MM.1S (cell line): ENCODE results near the gene LHB.

Source experiments
- DNase-seq: peaks from one replicate; pipeline ENCODE4 v3.0.0-alpha.2; 2015
- H2AFZ ChIP-seq: fragments of 300-600 bp; sonication (generic); 2 replicates; pipeline ENCODE4 v1.6.0; 2016; ENCODE audit warnings: antibody characterized with exemption, low read length
- H3F3A ChIP-seq: fragments of 300-600 bp; sonication (generic); 2 replicates; pipeline ENCODE4 v1.6.1; 2016; ENCODE audit warnings: mild to moderate bottlenecking, antibody characterized with exemption, low read length, moderate library complexity, mixed read lengths; ENCODE audit not compliant: insufficient read depth
- H3K27ac ChIP-seq: fragments of 300-600 bp; sonication (generic); 2 replicates; pipeline ENCODE4 v1.5.1; 2016; ENCODE audit warnings: mild to moderate bottlenecking, low read length
- H3K27me3 ChIP-seq: fragments of 300-600 bp; sonication (generic); replicated peaks from 2 replicates; pipeline ENCODE4 v1.6.0; 2016; ENCODE audit warnings: low read length; ENCODE audit not compliant: insufficient read depth
- H3K36me3 ChIP-seq: fragments of 300-600 bp; sonication (generic); replicated peaks from 2 replicates; pipeline ENCODE4 v1.6.1; 2016; ENCODE audit warnings: mild to moderate bottlenecking, low read length, mixed read lengths; ENCODE audit not compliant: insufficient read depth
- H3K4me1 ChIP-seq: fragments of 300-600 bp; sonication (generic); 2 replicates; pipeline ENCODE4 v1.6.1; 2016; ENCODE audit warnings: low read length, mixed read lengths
- H3K4me2 ChIP-seq: fragments of 300-600 bp; sonication (generic); 2 replicates; pipeline ENCODE4 v1.6.0; 2016; ENCODE audit warnings: low read depth, low read length
- H3K4me3 ChIP-seq: fragments of 300-600 bp; sonication (generic); 2 replicates; pipeline ENCODE4 v1.5.1; 2016; ENCODE audit warnings: low read length, mixed read lengths
- H3K79me2 ChIP-seq: fragments of 300-600 bp; sonication (generic); 2 replicates; pipeline ENCODE4 v1.6.1; 2016; ENCODE audit warnings: mixed run types, low read length, mixed read lengths
- H3K9ac ChIP-seq: fragments of 300-600 bp; sonication (generic); 2 replicates; pipeline ENCODE4 v1.6.1; 2016; ENCODE audit warnings: low read length, mixed read lengths
- H3K9me2 ChIP-seq: fragments of 300-600 bp; sonication (generic); replicated peaks from 2 replicates; pipeline ENCODE4 v1.6.1; 2016; ENCODE audit warnings: mild to moderate bottlenecking, low read length, mixed read lengths; ENCODE audit not compliant: insufficient read depth
- H3K9me3 ChIP-seq: fragments of 300-600 bp; sonication (generic); replicated peaks from 2 replicates; pipeline ENCODE4 v1.6.1; 2016; ENCODE audit warnings: mild to moderate bottlenecking, low read length, mixed read lengths; ENCODE audit not compliant: insufficient read depth
- H4K20me1 ChIP-seq: fragments of 300-600 bp; sonication (generic); 2 replicates; pipeline ENCODE4 v1.6.1; 2016; ENCODE audit warnings: mild to moderate bottlenecking, low read length, moderate library complexity, mixed read lengths; ENCODE audit not compliant: insufficient read depth
- EZH2 ChIP-seq: fragments of 300-600 bp; sonication (generic); optimal IDR thresholded peaks from 2 replicates; pipeline ENCODE3; 2017; ENCODE audit warnings: low read depth, mild to moderate bottlenecking, antibody characterized with exemption, low read length, mixed read lengths
- EZH2phosphoT487 ChIP-seq: fragments of 300-600 bp; sonication (generic); IDR thresholded peaks from 2 replicates; pipeline ENCODE4 v1.6.1; 2018; ENCODE audit warnings: antibody characterized with exemption, low read length
- TF ChIP-seq, protein P1 (sequence below): fragments of 300-600 bp; sonication (generic); IDR thresholded peaks from 2 replicates; pipeline ENCODE4 v1.5.1; 2016; ENCODE audit warnings: antibody characterized with exemption, low read length, mixed read lengths

LHB gene

DNA sequence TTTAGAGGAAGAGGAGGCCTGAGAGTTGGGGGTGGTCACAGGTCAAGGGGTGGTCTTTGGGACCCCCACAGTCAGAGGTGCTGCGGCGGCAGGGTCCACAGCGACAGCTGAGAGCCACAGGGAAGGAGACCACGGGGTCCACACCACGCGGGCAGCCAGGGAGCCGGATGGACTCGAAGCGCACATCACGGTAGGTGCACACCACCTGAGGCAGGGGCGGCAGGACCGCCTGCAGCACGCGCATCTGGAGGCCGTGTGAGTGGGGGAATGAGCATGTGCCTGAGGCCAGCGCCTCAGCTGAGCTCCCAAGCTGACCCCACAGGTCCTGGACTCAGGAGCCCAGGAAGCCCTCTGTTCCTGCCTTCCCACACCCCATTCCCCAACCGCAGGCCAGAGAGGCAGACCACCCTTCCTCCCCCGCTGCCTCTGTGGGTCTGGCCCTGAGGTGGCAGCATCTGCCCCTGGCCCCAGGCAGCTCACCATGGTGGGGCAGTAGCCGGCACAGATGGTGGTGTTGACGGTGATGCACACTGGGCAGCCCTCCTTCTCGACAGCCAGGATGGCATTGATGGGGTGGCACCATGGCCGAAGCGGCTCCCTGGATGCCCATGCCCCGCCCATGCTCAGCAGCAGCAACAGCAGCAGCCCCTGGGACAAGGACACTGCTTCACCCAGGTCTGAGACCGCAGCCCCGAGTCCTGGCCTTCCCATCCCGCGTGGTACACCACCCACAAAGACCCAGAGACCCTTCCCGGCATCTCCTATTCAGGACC, 638 bp downstream of the LHB start:
- no peak overlapping the region for H3K27ac ChIP-seq
- H3K4me3 ChIP-seq: no peak overlapping the region
- H2AFZ ChIP-seq: no peak overlapping the region
- no peaks in the 10 kb centered on the region for H3K36me3 ChIP-seq
- H4K20me1 ChIP-seq: no peaks in the 10 kb centered on the region
- H3K9ac ChIP-seq: no peak overlapping the region
- no peaks in the 10 kb centered on the region for H3K9me2 ChIP-seq
- H3K79me2 ChIP-seq: no peaks in the 10 kb centered on the region
- H3F3A ChIP-seq: no peaks in the 10 kb centered on the region
- no peaks in the 10 kb centered on the region for H3K4me1 ChIP-seq
- TF ChIP-seq EZH2phosphoT487: no peak
- TF ChIP-seq, protein P1, sequence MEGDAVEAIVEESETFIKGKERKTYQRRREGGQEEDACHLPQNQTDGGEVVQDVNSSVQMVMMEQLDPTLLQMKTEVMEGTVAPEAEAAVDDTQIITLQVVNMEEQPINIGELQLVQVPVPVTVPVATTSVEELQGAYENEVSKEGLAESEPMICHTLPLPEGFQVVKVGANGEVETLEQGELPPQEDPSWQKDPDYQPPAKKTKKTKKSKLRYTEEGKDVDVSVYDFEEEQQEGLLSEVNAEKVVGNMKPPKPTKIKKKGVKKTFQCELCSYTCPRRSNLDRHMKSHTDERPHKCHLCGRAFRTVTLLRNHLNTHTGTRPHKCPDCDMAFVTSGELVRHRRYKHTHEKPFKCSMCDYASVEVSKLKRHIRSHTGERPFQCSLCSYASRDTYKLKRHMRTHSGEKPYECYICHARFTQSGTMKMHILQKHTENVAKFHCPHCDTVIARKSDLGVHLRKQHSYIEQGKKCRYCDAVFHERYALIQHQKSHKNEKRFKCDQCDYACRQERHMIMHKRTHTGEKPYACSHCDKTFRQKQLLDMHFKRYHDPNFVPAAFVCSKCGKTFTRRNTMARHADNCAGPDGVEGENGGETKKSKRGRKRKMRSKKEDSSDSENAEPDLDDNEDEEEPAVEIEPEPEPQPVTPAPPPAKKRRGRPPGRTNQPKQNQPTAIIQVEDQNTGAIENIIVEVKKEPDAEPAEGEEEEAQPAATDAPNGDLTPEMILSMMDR: no peak
- no peak for TF ChIP-seq EZH2
- H3K9me3 ChIP-seq: no peaks in the 10 kb centered on the region
- H3K4me2 ChIP-seq: no peak overlapping the region
- H3K27me3 ChIP-seq: peaks cover 26% of the 10 kb centered on the region
- DNase-seq: no peak

DNA sequence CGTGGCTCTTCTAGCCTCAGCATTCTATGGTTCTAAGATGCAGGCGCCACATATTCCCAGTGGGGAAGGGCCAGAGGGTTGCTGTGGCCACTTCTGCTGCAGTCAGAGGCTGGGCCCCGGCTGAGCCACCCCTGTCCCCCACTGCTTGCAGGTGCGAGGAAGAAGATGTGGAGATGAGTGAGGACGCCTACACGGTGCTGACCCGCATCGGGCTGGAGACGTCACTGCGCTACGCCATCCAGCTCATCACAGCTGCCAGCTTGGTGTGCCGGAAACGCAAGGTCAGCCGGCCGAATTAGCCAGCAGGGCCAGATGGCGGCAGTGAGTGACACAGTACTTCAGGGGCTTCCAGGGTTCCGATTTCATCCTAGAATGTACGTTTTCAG, 2.0 kb downstream of the LHB start:
- H3F3A ChIP-seq: no peaks in the 10 kb centered on the region
- no peaks in the 10 kb centered on the region for H4K20me1 ChIP-seq
- H3K9ac ChIP-seq: no peak overlapping the region
- H3K79me2 ChIP-seq: no peaks in the 10 kb centered on the region
- TF ChIP-seq, protein P1: no peak
- TF ChIP-seq EZH2phosphoT487 (no peak), EZH2 (no peak)
- H2AFZ ChIP-seq: no peak overlapping the region
- no peak for DNase-seq
- no peaks in the 10 kb centered on the region for H3K36me3 ChIP-seq
- H3K4me2 ChIP-seq: no peak overlapping the region
- no peak overlapping the region for H3K4me3 ChIP-seq
- H3K4me1 ChIP-seq: no peaks in the 10 kb centered on the region
- no peaks in the 10 kb centered on the region for H3K9me2 ChIP-seq
- peaks cover 16% of the 10 kb centered on the region for H3K27me3 ChIP-seq
- H3K9me3 ChIP-seq: no peaks in the 10 kb centered on the region
- no peak overlapping the region for H3K27ac ChIP-seq

DNA sequence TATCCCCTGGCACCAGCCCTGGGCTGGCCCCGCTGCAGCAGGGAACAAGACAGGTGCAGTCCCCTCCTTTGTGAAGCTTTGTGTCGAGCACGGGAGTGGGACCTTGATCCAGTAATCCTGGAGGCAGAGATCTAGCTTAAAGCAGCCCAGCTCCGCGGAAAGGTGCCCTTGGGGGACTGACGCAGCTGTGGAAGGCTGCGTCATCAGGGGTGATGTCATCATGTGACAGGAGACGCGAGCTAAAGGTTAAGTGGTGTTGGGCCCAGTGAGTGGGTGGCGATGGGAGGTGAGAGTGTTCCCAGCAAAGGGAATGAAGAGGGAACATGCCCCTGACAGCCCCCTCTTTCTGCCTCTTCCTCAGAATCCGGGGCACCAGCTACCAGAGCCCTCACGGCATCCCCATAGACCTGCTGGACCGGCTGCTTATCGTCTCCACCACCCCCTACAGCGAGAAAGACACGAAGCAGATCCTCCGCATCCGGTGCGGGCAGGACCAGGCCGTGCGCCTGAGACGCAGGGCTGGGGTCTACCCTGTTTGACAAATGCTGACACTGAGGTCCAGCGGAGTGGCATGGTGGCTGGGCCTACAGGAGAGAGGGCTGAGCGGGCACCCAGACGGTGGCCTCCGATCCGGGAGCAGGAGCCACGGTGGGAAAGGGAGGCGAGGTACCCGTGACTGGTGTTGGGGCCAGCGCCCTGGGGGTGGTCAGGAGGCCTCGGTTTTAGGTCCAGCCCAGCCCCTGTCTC, 2.6 kb downstream of the LHB start:
- Histone ChIP-seq H3K9me3 (no peaks in the 10 kb centered on the region), H3K27me3 (peaks cover 13% of the 10 kb centered on the region), H2AFZ (no peak overlapping the region), H4K20me1 (no peaks in the 10 kb centered on the region), H3K4me3 (no peak overlapping the region), H3K79me2 (no peaks in the 10 kb centered on the region), H3F3A (no peaks in the 10 kb centered on the region), H3K36me3 (no peaks in the 10 kb centered on the region), H3K27ac (no peak overlapping the region), H3K4me1 (no peaks in the 10 kb centered on the region), H3K4me2 (no peak overlapping the region), H3K9me2 (no peaks in the 10 kb centered on the region), H3K9ac (no peak overlapping the region)
- no peak for TF ChIP-seq EZH2phosphoT487
- TF ChIP-seq, protein P1: no peak
- no peak for DNase-seq
